HepG2 (cell line): ENCODE data around the gene PRKAR1B. TPM values are rescaled to one million over a fixed set of nuclear protein-coding genes. Genes with fewer than 3 reads are reported as not detected.

Experiments used
- E2F5 ChIP-seq: sonication (generic); formaldehyde crosslinking; conservative IDR thresholded peaks from 2 replicates; pipeline ENCODE4 v1.4.0; 2020; ENCODE audit warnings: missing genetic modification reagents
- EP300 ChIP-seq, 3 experiments: sonication (generic) in 1 of 3; formaldehyde crosslinking in 1 of 3; IDR thresholded peaks; 2 replicates each; pipeline versions ENCODE4 v1.5.1 to v1.6.1; 2011 to 2020; ENCODE audit warnings: low read depth in 2 of 3, low read length in 2 of 3, borderline replicate concordance in 1 of 3, improper control_type of control experiment in 1 of 3, mild to moderate bottlenecking in 1 of 3, missing genetic modification reagents in 1 of 3, moderate library complexity in 1 of 3
- GLI4 ChIP-seq: sonication (generic); formaldehyde crosslinking; IDR thresholded peaks from 2 replicates; pipeline ENCODE4 v1.5.1; 2020; ENCODE audit warnings: missing genetic modification reagents, mild to moderate bottlenecking, moderate library complexity, borderline replicate concordance
- MTA3 ChIP-seq: sonication (generic); formaldehyde crosslinking; IDR thresholded peaks from 2 replicates; pipeline ENCODE4 v1.4.0; 2020; ENCODE audit warnings: missing genetic modification reagents
- POLR2A ChIP-seq, 2 experiments: IDR thresholded peaks; 2 replicates each; pipeline ENCODE4 v1.6.1; 2011; ENCODE audit warnings: low read depth in 2 of 2, low read length in 2 of 2, mild to moderate bottlenecking in 1 of 2, moderate library complexity in 1 of 2; ENCODE audit not compliant: insufficient read depth in 1 of 2
- PRDM10 ChIP-seq: sonication (generic); formaldehyde crosslinking; IDR thresholded peaks from 2 replicates; pipeline ENCODE4 v1.4.0; 2020; ENCODE audit warnings: low read depth, missing genetic modification reagents
- RXRB ChIP-seq: IDR thresholded peaks from 2 replicates; pipeline ENCODE4 v1.6.1; 2016; ENCODE audit warnings: borderline replicate concordance, missing genetic modification reagents, missing compliant biosample characterization
- SNAI1 ChIP-seq: sonication (generic); formaldehyde crosslinking; IDR thresholded peaks from 2 replicates; pipeline ENCODE4 v1.5.0; 2020; ENCODE audit warnings: mild to moderate bottlenecking, missing genetic modification reagents, borderline replicate concordance
- SOX13 ChIP-seq, 3 experiments: fragments of 450-650 bp in 1 of 3; sonication (generic) in 1 of 3; formaldehyde crosslinking in 1 of 3; IDR thresholded peaks in 2 of 3; conservative IDR thresholded peaks in 1 of 3; 2 replicates each; pipeline versions ENCODE4 v1.5.0 to v1.6.1; 2016 to 2020; ENCODE audit warnings: antibody characterized with exemption in 1 of 3, mild to moderate bottlenecking in 1 of 3, missing compliant biosample characterization in 1 of 3, missing genetic modification reagents in 1 of 3, moderate library complexity in 1 of 3
- TGIF2 ChIP-seq: IDR thresholded peaks from 2 replicates; pipeline ENCODE4 v1.6.1; 2016; ENCODE audit warnings: control low read depth, missing compliant biosample characterization
- TP53 ChIP-seq: sonication (generic); formaldehyde crosslinking; conservative IDR thresholded peaks from 2 replicates; pipeline ENCODE4 v1.4.0; 2020; ENCODE audit warnings: missing genetic modification reagents
- ZBTB7B ChIP-seq: sonication (generic); formaldehyde crosslinking; IDR thresholded peaks from 2 replicates; pipeline ENCODE4 v1.4.0; 2020; ENCODE audit warnings: missing genetic modification reagents
- ZMYM3 ChIP-seq: sonication (generic); formaldehyde crosslinking; IDR thresholded peaks from 2 replicates; pipeline ENCODE4 v1.5.1; 2020; ENCODE audit warnings: mild to moderate bottlenecking, missing genetic modification reagents
- ZNF274 ChIP-seq: sonication (generic); formaldehyde crosslinking; IDR thresholded peaks from 2 replicates; pipeline ENCODE4 v1.5.1; 2020; ENCODE audit warnings: mild to moderate bottlenecking, missing genetic modification reagents
- ZNF367 ChIP-seq: sonication (generic); formaldehyde crosslinking; IDR thresholded peaks from 2 replicates; pipeline ENCODE4 v1.4.0; 2020; ENCODE audit warnings: missing genetic modification reagents, borderline replicate concordance
- ZNF770 ChIP-seq: sonication (generic); formaldehyde crosslinking; IDR thresholded peaks from 2 replicates; pipeline ENCODE4 v1.5.0; 2020; ENCODE audit warnings: mild to moderate bottlenecking, missing genetic modification reagents
- ZNF775 ChIP-seq: sonication (generic); formaldehyde crosslinking; IDR thresholded peaks from 2 replicates; pipeline ENCODE4 v1.4.0; 2020; ENCODE audit warnings: missing genetic modification reagents, mild to moderate bottlenecking, moderate library complexity, borderline replicate concordance
- ZNF782 ChIP-seq: sonication (generic); formaldehyde crosslinking; IDR thresholded peaks from 2 replicates; pipeline ENCODE4 v1.4.0; 2020; ENCODE audit warnings: missing genetic modification reagents, mild to moderate bottlenecking, borderline replicate concordance
- ZSCAN20 ChIP-seq: sonication (generic); formaldehyde crosslinking; IDR thresholded peaks from 2 replicates; pipeline ENCODE4 v1.4.0; 2020; ENCODE audit warnings: missing genetic modification reagents, mild to moderate bottlenecking, borderline replicate concordance
- ZSCAN25 ChIP-seq: sonication (generic); formaldehyde crosslinking; IDR thresholded peaks from 2 replicates; pipeline ENCODE4 v1.8.0; 2022; ENCODE audit warnings: mild to moderate bottlenecking, missing genetic modification reagents
- polyA plus RNA-seq, 8 experiments: library from polyadenylated mRNA; depleted of rRNA in 3 of 8; stranded (reverse) in 7 of 8; unstranded in 1 of 8; fragments of >200 nt; fragmentation: Illumina TruSeq in 4 of 8; extraction: Trizol in 4 of 8; gene quantifications; 2 replicates each; pipeline versions ENCODE4 v1.2.1 to v1.2.3, GENCODE V29; 2011 to 2016; ENCODE audit warnings: low read depth in 4 of 8, missing spikeins in 1 of 8, mixed read lengths in 1 of 8; ENCODE audit not compliant: insufficient read depth in 1 of 8
- total RNA-seq, 5 experiments: library from RNA; depleted of rRNA; stranded (reverse); fragments of >200 nt; fragmentation: Illumina TruSeq; extraction: Trizol; gene quantifications; 2 replicates each; pipeline ENCODE4 v1.2.3, GENCODE V29; 2016; ENCODE audit warnings: low read depth in 1 of 5

Gene PRKAR1B
- total and polyA plus RNA-seq, 2 of the 13 experiments (the other 11 are each of a cell fraction or from before 2014, with no cell fraction given): 7.9 to 28.2 TPM

- TF ChIP-seq ZNF770 (CRISPR knock-in tag) (no peak), SOX13 (IDR thresholded peaks at IDR 0.05) (no peak), SOX13 (CRISPR knock-in tag; conservative IDR thresholded peaks at IDR 0.05 in 1 of 2, IDR thresholded peaks at IDR 0.05 in 1 of 2) (peak in 1 of 2 experiments; percentile 51; a peak in 2 of 4 replicates), TP53 (CRISPR knock-in tag) (no peak), PRDM10 (CRISPR knock-in tag) (0 out of 2 replicates have a peak, but pooled peaks have one; percentile 15), POLR2A (IDR thresholded peaks at IDR 0.05; ENCODE audit: insufficient read depth in 1 of 2, low read depth in 2 of 2, low read length in 2 of 2) (peak in 1 of 2 experiments; percentile 54; a peak in 2 of 4 replicates), GLI4 (CRISPR knock-in tag) (peak; percentile 31; the same call in 1 of the 2 replicates), TGIF2 (no peak), ZSCAN25 (CRISPR knock-in tag) (peak; percentile 99), E2F5 (CRISPR knock-in tag) (no peak), MTA3 (CRISPR knock-in tag) (no peak), ZNF782 (CRISPR knock-in tag) (no peak), ZNF367 (CRISPR knock-in tag) (no peak), EP300 (IDR thresholded peaks at IDR 0.05; ENCODE audit: low read depth in 2 of 2, low read length in 2 of 2) (peak; percentile 28 to 38; a peak in 2 of 4 replicates), EP300 (CRISPR knock-in tag; IDR thresholded peaks at IDR 0.05; ENCODE audit: borderline replicate concordance) (no peak), RXRB (peak; percentile 73; the same call in 1 of the 2 replicates), ZNF274 (CRISPR knock-in tag) (peak; percentile 72; the same call in 1 of the 2 replicates), ZMYM3 (CRISPR knock-in tag) (peak; percentile 69; the same call in 1 of the 2 replicates), ZBTB7B (CRISPR knock-in tag) (no peak), SNAI1 (CRISPR knock-in tag) (no peak), ZSCAN20 (CRISPR knock-in tag) (no peak), ZNF775 (CRISPR knock-in tag) (no peak)
These were observed 5.0 kb upstream of the PRKAR1B start (continued) for GRCh38 chr7:732094-732541.
